NT2/D1 (cell line): ENCODE results near the gene GLMN.

Experiments used
- SUZ12 ChIP-seq: IDR thresholded peaks from 2 replicates; pipeline ENCODE4 v1.6.1; 2011; ENCODE audit not compliant: insufficient read length, insufficient read depth; ENCODE audit errors: extremely low read depth
- ZNF274 ChIP-seq: IDR thresholded peaks from 2 replicates; pipeline ENCODE4 v1.6.1; 2011; ENCODE audit warnings: mild to moderate bottlenecking, low read depth, low read length

- TF ChIP-seq ZNF274 (no peak), SUZ12 (no peak)
Measured at GRCh38 chr1:92244376-92244775, 54.4 kb downstream of the GLMN start.
